Brain microvascular endothelial cell (primary cell): ENCODE data around the gene MDM4.

ENCODE experiments used
- DNase-seq: peaks from one replicate; pipeline ENCODE4 v3.0.0-alpha.2; 2020
- H3K27ac ChIP-seq: fragments of 250-450 bp; sonication (Bioruptor Pico); 2 replicates; pipeline ENCODE4 v1.5.1; 2020; ENCODE audit warnings: mild to moderate bottlenecking, moderate library complexity
- H3K27me3 ChIP-seq: fragments of 250-450 bp; sonication (Bioruptor Pico); replicated peaks from 2 replicates; pipeline ENCODE4 v1.5.1; 2020; ENCODE audit warnings: mild to moderate bottlenecking
- H3K36me3 ChIP-seq: fragments of 250-450 bp; sonication (Bioruptor Pico); replicated peaks from 2 replicates; pipeline ENCODE4 v1.5.1; 2020; ENCODE audit warnings: mild to moderate bottlenecking
- H3K4me3 ChIP-seq: 2 replicates; pipeline ENCODE4 v1.5.1; 2011; ENCODE audit warnings: low read depth, mild to moderate bottlenecking, control low read depth, low read length, moderate library complexity
- in situ Hi-C: cut with HindIII; loops from 2 replicates; pipeline ENCODE4 v1.10.0; 2017; ENCODE audit warnings: low sequenced_read_pairs, low pct_ligation_motif_present
- TF ChIP-seq, protein P1 (sequence below): IDR thresholded peaks from 2 replicates; pipeline ENCODE4 v1.5.1; 2011; ENCODE audit warnings: low read depth, mild to moderate bottlenecking, moderate library complexity, low read length, control low read depth, inconsistent platforms; ENCODE audit errors: missing control alignments

MDM4 gene

DNA sequence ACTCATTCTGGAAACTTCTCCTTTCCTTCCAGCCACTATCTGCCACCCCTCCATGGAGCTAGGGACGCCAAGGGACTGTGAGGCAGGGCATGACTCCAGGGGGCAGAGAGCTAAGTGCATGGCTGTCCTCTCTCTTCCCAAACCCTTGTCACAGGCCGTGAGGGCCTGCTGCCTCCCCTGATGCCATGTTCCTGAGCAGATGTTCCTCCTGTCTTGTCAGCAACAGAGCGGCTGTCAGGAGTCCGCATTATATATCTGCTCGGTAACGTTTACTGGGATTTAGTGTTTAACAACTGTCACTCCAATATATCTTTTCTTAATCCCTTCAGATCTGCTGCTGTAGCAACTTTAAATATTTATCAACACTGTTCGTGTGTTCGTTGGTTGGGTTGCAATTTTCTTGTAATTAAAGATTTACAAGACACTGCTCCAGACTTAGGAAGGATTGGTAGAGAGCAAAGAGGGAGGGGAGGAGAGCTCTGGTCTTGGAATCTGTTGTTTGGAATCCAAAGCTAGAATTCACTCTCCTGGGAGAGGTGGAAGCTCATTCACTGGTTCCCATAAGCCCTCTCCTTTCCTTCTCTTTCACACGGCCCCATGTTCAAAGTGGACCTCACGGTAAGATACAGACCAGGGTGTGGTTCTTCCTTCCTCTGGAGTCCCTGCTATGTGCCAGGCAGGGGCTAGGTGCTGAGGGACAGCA is 76.2 kb downstream of the MDM4 start:
- in situ Hi-C loops: no loop called here
- Histone ChIP-seq H3K4me3 (no peak overlapping the region), H3K27ac (no peak overlapping the region), H3K27me3 (no peaks in the 10 kb centered on the region), H3K36me3 (no peaks in the 10 kb centered on the region)
- TF ChIP-seq, protein P1, sequence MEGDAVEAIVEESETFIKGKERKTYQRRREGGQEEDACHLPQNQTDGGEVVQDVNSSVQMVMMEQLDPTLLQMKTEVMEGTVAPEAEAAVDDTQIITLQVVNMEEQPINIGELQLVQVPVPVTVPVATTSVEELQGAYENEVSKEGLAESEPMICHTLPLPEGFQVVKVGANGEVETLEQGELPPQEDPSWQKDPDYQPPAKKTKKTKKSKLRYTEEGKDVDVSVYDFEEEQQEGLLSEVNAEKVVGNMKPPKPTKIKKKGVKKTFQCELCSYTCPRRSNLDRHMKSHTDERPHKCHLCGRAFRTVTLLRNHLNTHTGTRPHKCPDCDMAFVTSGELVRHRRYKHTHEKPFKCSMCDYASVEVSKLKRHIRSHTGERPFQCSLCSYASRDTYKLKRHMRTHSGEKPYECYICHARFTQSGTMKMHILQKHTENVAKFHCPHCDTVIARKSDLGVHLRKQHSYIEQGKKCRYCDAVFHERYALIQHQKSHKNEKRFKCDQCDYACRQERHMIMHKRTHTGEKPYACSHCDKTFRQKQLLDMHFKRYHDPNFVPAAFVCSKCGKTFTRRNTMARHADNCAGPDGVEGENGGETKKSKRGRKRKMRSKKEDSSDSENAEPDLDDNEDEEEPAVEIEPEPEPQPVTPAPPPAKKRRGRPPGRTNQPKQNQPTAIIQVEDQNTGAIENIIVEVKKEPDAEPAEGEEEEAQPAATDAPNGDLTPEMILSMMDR: no peak
- no peak for DNase-seq

DNA sequence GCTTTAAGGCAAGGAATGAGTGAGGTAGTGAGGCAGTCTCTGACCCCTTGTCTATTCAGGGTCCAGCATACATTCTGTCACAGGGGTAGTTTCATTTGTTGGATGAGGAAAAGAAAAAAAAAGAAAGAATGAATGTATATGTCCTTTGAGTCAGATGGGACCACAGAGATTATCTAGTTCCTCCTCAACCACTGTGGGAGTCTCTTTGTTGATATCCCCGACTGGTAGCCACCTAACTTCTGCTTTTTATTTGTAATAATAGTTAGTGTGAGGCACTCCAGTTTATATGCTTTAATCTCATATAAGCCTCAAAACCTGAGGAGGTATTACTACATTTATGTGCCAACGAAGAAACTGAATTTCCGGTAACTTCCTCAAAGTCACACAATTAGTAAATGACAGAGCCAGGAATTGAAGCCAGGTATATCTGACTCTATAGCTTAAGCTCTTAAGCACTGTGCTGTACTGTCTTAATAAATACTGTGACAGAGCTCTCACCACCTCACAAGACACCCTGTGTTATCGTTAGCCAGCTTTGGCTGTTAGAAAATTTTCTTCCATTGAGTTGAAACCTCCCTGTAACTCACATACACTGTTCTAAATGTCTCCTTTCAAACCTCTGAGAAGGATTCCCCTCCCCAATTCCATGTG is 82.2 kb downstream of the MDM4 start:
- no peaks in the 10 kb centered on the region for H3K27me3 ChIP-seq

DNA sequence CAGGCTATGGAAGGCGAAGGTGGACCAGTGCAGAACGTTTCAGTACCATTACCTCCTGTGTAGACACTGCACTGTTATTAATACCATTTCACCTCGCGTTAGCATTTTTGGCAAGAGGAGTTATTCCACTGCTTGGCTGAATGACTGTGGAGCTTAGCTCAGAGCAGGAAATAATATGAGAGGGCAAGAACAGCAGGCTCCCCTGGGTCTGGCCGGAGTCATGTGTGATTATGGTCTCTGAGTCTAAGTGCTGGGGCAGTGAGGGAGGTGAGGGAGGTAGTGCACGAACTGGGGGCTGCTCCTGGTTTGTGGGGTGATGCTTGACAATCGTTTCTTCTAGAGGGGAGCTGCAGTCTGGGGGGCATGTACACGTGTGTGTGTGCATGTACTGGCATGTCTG is 82.9 kb downstream of the MDM4 start:
- Histone ChIP-seq H3K4me3 (no peak overlapping the region), H3K36me3 (no peaks in the 10 kb centered on the region), H3K27ac (no peak overlapping the region), H3K27me3 (no peaks in the 10 kb centered on the region)
- in situ Hi-C loops: no loop called here
- TF ChIP-seq, protein P1: no peak
- no peak for DNase-seq

More for the DNA sequence above, 82.2 kb downstream of the MDM4 start:
- Histone ChIP-seq H3K4me3 (no peak overlapping the region), H3K27ac (no peak overlapping the region), H3K36me3 (no peaks in the 10 kb centered on the region)
- DNase-seq: no peak
- in situ Hi-C loops: no loop called here
- TF ChIP-seq, protein P1: no peak

DNA sequence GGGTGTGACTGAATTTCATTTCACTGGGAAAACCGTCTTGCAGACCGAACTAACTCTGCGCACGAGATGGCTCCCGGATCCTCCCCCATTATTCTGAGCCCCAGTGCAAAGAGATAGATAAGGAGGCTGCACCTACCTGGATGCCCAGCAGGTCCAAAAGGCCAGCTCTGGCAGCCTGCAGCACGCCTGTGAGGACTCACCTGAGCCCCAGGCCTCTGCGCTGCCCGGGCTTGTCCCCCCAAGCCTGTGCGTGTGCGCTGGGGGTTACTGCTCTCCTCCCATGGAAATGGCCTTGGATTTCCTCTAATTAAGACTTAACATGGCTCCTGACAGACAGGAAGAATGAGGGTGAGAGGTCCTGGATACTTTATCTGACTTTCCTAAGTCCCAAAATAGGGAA is 83.4 kb downstream of the MDM4 start:
- in situ Hi-C loops: no loop called here
- Histone ChIP-seq H3K27me3 (no peaks in the 10 kb centered on the region), H3K36me3 (no peaks in the 10 kb centered on the region), H3K27ac (no peak overlapping the region), H3K4me3 (no peak overlapping the region)
- DNase-seq: no peak
- TF ChIP-seq, protein P1: no peak

DNA sequence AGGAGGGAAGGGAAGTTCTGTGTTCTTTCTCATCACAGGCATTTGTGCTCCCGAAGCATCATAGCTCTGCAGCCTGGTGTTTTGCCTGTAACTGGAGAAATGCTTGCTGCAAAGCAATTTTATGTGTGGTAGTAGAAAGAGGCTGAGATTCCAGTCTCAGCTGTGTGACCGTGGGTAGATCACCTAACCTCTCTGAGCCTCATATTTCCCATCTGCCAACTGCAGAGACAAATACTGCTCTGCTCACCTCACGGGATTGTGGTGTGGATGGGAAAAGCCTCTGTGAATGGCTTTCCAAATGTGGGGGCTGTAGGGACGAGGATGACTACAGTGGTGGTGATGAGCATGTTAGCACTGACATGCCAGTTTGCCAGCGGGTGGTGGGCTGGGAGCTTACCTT is 84.0 kb downstream of the MDM4 start:
- no peaks in the 10 kb centered on the region for H3K27me3 ChIP-seq

More for the DNA sequence above, 84.0 kb downstream of the MDM4 start:
- Histone ChIP-seq H3K4me3 (no peak overlapping the region), H3K27ac (no peak overlapping the region), H3K36me3 (no peaks in the 10 kb centered on the region)
- TF ChIP-seq, protein P1: no peak
- DNase-seq: no peak
- in situ Hi-C loops: no loop called here
